ENCODE measurements around the gene ZYG11B. TPM values are rescaled to one million over a fixed set of nuclear protein-coding genes. Genes with fewer than 3 reads are reported as not detected.

ZYG11B gene
- total RNA-seq (2013) = 22.7 TPM
- polyA plus RNA-seq = 10 to 100 TPM in 2 of 3 donors, 1 to 10 TPM in 1; 7.3 to 17.5 (median 15.8) TPM
- 13.6 and 17.8 TPM in 2 replicates for polyA minus RNA-seq
- 8.9 to 64.2 (median 51.1) reads per million in 11 experiments for total RNA-seq

- peak within 1 kb of the TSS; percentile 84 for H2AFZ ChIP-seq (ENCODE audit: insufficient read depth, low read depth, low read length, poor library complexity, severe bottlenecking)
- H3K9me3 ChIP-seq (replicated peaks in 1 of 2; ENCODE audit: control insufficient read depth in 1 of 2, insufficient read depth in 1 of 2, low read length in 2 of 2) = no peaks in the 10 kb centered on the region
- peaks cover 34% of the 10 kb centered on the region for H4K20me1 ChIP-seq (ENCODE audit: insufficient read depth, low read length)
- peak within 1 kb of the TSS; percentile 87 for H3K9ac ChIP-seq (ENCODE audit: insufficient read depth, low read length, poor library complexity, severe bottlenecking)
- peak within 1 kb of the TSS; percentile 71 to 100 (median 86) for H3K4me3 ChIP-seq (replicated peaks in 1 of 3; ENCODE audit: low read depth in 2 of 3, low read length in 3 of 3)
- peak within 1 kb of the TSS; percentile 94 to 96 for H3K4me3 Mint-ChIP-seq
- intact Hi-C loops (cut with micrococcal nuclease) = no loop called here
- peak within 1 kb of the TSS; percentile 4 to 76 for H3K27ac ChIP-seq (ENCODE audit: low read depth in 1 of 2, low read length in 2 of 2)
- peak within 1 kb of the TSS; percentile 62 to 91 (median 83) for H3K27ac Mint-ChIP-seq
- H3K27me3 ChIP-seq (ENCODE audit: control insufficient read depth in 2 of 2, insufficient read depth in 2 of 2, low read length in 2 of 2) = no peaks in the 10 kb centered on the region
- H3K4me1 Mint-ChIP-seq = peaks cover 27% of the 10 kb centered on the region
- WGBS (ENCODE audit: insufficient coverage) = under 1% methylated on average over 56 of the region's 59 CpGs
- H3K4me1 ChIP-seq (ENCODE audit: control insufficient read depth in 1 of 2, insufficient read depth in 2 of 2, low read length in 2 of 2) = peaks cover 12 to 25% of the 10 kb centered on the region in 2 donors
- peaks cover 0 to 1% (median 0%) of the 10 kb centered on the region in 7 donors for H3K9me3 Mint-ChIP-seq
- DNase-seq = peak; percentile 72 to 80 (median 78)
- peaks cover 3 to 9% (median 4%) of the 10 kb centered on the region in 3 donors for H3K27me3 Mint-ChIP-seq (ENCODE audit: low read depth in 3 of 3)
- H3K79me2 ChIP-seq (ENCODE audit: insufficient read depth, low read length) = peaks cover 49% of the 10 kb centered on the region
- no peak for TF ChIP-seq CTCF (IDR thresholded peaks at IDR 0.05)
- peak within 1 kb of the TSS; percentile 99 for H3K4me2 ChIP-seq (replicated peaks; ENCODE audit: extremely low read depth, low read length, poor library complexity, severe bottlenecking)
- H3K36me3 ChIP-seq (replicated peaks in 1 of 2; ENCODE audit: control insufficient read depth in 1 of 2, insufficient read depth in 2 of 2, low read length in 2 of 2) = no peaks in the 10 kb centered on the region
- peaks cover 4 to 5% of the 10 kb centered on the region in 2 donors for H3K36me3 Mint-ChIP-seq
Measured at GRCh38 chr1:52726265-52727113, at the start of gene ZYG11B. Gene ZYG11B (plus strand): TSS chr1:52726453. CDS start chr1:52726654, 201 bp downstream.

DNA sequence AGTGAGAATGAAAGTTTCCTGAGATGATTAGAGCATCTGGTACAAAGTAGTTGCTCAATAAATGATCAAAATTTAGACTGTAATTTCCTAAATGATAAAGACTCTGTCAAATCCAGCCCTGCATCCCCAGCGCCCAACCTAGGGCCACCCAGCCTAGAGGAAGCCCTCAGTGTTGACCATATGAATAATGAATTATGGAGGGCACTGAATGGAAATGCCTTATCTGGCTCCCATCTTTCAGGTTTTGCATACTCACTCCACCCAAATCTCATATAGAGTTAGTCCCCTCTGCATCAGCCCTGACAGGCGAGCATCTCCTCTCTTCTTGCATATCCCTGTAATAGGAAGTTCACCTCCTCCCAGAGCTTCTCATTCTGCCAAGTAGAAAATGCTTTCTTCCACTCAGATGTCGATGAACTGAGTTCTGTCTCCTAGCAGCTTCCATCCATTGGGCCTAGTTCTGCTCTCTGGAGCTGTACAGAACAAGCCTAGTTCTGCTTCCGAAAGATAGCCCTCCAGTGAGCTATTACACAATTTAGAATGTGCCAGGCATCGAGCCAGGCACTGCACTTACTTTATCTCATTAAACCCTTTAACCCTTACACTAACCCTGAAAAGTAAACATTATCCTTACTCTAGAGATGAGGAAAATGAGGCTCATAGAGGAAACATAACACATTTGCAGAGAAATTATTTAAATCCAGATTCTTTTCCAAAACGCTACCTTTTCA lies 49.0 kb upstream of the ZYG11B start:
- H3K4me3 Mint-ChIP-seq = no peak overlapping the region
- H4K20me1 ChIP-seq (ENCODE audit: insufficient read depth, low read length) = no peaks in the 10 kb centered on the region
- no peak overlapping the region for H3K4me3 ChIP-seq (replicated peaks in 1 of 3; ENCODE audit: low read depth in 2 of 3, low read length in 3 of 3)
- 51% methylated on average over 2 of the region's 6 CpGs for WGBS (ENCODE audit: insufficient coverage)
- peaks cover 0 to 3% (median 0%) of the 10 kb centered on the region in 7 donors for H3K9me3 Mint-ChIP-seq
- intact Hi-C loops (cut with micrococcal nuclease) = no loop called here
- no peak overlapping the region for H3K27ac ChIP-seq (ENCODE audit: low read depth in 1 of 2, low read length in 2 of 2)
- peaks cover 24% of the 10 kb centered on the region for H3K4me1 Mint-ChIP-seq
- no peaks in the 10 kb centered on the region for H3K9me3 ChIP-seq (replicated peaks in 1 of 2; ENCODE audit: control insufficient read depth in 1 of 2, insufficient read depth in 1 of 2, low read length in 2 of 2)
- H3K27me3 Mint-ChIP-seq (ENCODE audit: low read depth in 3 of 3) = no peaks in the 10 kb centered on the region
- peak in 1 of 3 donors; percentile 34 for DNase-seq
- no peaks in the 10 kb centered on the region for H3K36me3 Mint-ChIP-seq
- peak overlapping the region; percentile 23 for H2AFZ ChIP-seq (ENCODE audit: insufficient read depth, low read depth, low read length, poor library complexity, severe bottlenecking)
- no peaks in the 10 kb centered on the region for H3K27me3 ChIP-seq (ENCODE audit: control insufficient read depth in 2 of 2, insufficient read depth in 2 of 2, low read length in 2 of 2)
- TF ChIP-seq CTCF (IDR thresholded peaks at IDR 0.05) = no peak
- no peaks in the 10 kb centered on the region for H3K36me3 ChIP-seq (replicated peaks in 1 of 2; ENCODE audit: control insufficient read depth in 1 of 2, insufficient read depth in 2 of 2, low read length in 2 of 2)
- H3K4me2 ChIP-seq (replicated peaks; ENCODE audit: extremely low read depth, low read length, poor library complexity, severe bottlenecking) = no peak overlapping the region
- H3K79me2 ChIP-seq (ENCODE audit: insufficient read depth, low read length) = no peaks in the 10 kb centered on the region
- H3K4me1 ChIP-seq (ENCODE audit: control insufficient read depth in 1 of 2, insufficient read depth in 2 of 2, low read length in 2 of 2) = peaks cover 10 to 16% of the 10 kb centered on the region in 2 donors
- H3K9ac ChIP-seq (ENCODE audit: insufficient read depth, low read length, poor library complexity, severe bottlenecking) = no peak overlapping the region
- H3K27ac Mint-ChIP-seq = no peak overlapping the region

Data from CD14-positive monocyte (primary cell).